Lower leg skin (tissue), 4 donors: ENCODE data around the gene TESK2. TPM values are rescaled to one million over a fixed set of nuclear protein-coding genes. Genes with fewer than 3 reads are reported as not detected.
"Not testable (repeated sequence)": the region's sequence is repeated elsewhere in the genome, so short reads cannot be mapped to it uniquely, and the experiment has no call there.

ENCODE experiments used
- DNase-seq, 2 donors: peaks; one replicate each; pipeline ENCODE4 v3.0.0-alpha.2; 2019; ENCODE audit warnings: low spot score in 2 of 2
- H3K4me3 ChIP-seq: fragments of 200-600 bp; sonication (generic); 2 replicates; pipeline ENCODE4 v1.5.1; 2017; ENCODE audit warnings: mild to moderate bottlenecking, low read depth; ENCODE audit not compliant: poor library complexity, severe bottlenecking
- POLR2A ChIP-seq, 2 donors: fragments of 450-650 bp; IDR thresholded peaks; one replicate each; pipeline ENCODE4 v1.6.1; 2016 to 2017; ENCODE audit warnings: antibody characterized with exemption in 2 of 2, mild to moderate bottlenecking in 1 of 2, moderate library complexity in 1 of 2
- WGBS, 2 donors: methylation state at CpG; one replicate each; pipeline ENCODE4 v1.1.5; 2018; 5-methylcytosine and 5-hydroxymethylcytosine counted together
- intact Hi-C: fragments of 100-400 bp; cut with DNase I; formaldehyde crosslinking; loops from one replicate; pipeline ENCODE4 v1.15.0; 2023; ENCODE audit warnings: low total_unique reads
- total RNA-seq, 4 donors: library from RNA; depleted of rRNA; stranded (reverse); fragments of >200 nt; gene quantifications; one replicate each; pipeline ENCODE4 v1.1.0, GENCODE V29; 2016
- TF ChIP-seq, protein P1 (sequence below), 3 donors: fragments of 450-650 bp; IDR thresholded peaks; one replicate each; pipeline ENCODE4 v1.5.1; 2016; ENCODE audit warnings: antibody characterized with exemption in 3 of 3, mild to moderate bottlenecking in 3 of 3, moderate library complexity in 2 of 3

Gene TESK2
- total RNA-seq, 4 donors from 2014 or later, result 16.9 to 23.8 (median 20.0) TPM

DNA sequence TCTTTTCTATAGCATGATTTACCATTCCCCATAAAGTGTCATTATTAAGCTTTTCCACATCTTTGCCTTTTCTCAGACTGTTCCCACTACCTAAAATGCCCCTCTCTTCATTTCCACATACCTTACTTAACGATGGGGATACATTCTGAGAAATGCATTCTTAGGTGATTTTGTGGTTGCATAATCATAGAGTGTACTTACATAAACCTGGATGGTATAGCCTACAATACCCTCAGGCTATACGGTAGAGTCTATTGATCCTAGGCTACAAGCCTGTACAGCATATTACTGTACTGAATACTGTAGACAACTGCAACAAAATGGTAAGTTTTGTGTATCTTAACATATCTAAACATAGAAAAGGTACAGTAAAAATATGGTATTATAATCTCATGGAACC is 95.9 kb downstream of the TESK2 start:
- TF ChIP-seq POLR2A (IDR thresholded peaks at IDR 0.05), result no peak
- TF ChIP-seq, protein P1, sequence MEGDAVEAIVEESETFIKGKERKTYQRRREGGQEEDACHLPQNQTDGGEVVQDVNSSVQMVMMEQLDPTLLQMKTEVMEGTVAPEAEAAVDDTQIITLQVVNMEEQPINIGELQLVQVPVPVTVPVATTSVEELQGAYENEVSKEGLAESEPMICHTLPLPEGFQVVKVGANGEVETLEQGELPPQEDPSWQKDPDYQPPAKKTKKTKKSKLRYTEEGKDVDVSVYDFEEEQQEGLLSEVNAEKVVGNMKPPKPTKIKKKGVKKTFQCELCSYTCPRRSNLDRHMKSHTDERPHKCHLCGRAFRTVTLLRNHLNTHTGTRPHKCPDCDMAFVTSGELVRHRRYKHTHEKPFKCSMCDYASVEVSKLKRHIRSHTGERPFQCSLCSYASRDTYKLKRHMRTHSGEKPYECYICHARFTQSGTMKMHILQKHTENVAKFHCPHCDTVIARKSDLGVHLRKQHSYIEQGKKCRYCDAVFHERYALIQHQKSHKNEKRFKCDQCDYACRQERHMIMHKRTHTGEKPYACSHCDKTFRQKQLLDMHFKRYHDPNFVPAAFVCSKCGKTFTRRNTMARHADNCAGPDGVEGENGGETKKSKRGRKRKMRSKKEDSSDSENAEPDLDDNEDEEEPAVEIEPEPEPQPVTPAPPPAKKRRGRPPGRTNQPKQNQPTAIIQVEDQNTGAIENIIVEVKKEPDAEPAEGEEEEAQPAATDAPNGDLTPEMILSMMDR (IDR thresholded peaks at IDR 0.05), result no peak
- 54 to 58% methylated on average over 2 of the region's 2 CpGs for WGBS, 2 donors
- no peak overlapping the region for H3K4me3 ChIP-seq
- intact Hi-C loops, result no loop called here
- DNase-seq, result no peak

DNA sequence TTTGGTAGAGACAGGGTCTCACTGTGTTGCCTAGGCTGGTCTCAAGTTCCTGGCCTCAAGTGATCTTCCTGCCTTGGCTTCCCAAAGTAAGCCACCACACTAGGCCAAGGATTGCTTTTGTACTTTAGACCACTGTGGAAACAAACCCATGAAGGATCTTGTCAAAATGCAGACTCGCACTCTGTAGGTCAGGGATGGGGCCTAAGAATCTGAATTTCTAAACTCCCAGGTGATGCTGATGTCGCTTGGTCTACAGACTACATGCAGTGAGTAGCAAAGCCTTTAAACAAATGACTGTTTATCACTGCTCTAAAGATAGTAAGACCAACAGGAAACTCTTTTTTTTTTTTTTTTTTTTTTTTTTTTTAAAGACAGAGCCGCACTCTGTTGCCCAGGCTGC is 96.6 kb downstream of the TESK2 start:
- TF ChIP-seq, protein P1 (IDR thresholded peaks at IDR 0.05), result no peak
- TF ChIP-seq POLR2A (IDR thresholded peaks at IDR 0.05), result no peak
- no peak overlapping the region for H3K4me3 ChIP-seq
- intact Hi-C loops, result no loop called here
- 70 to 80% methylated on average over 3 of the region's 3 CpGs for WGBS, 2 donors
- no peak for DNase-seq

GRCh38 chr1:45393718-45394302 is 97.2 kb downstream of the TESK2 start:
- WGBS, 2 donors, result 67 to 78% methylated on average over 6 of the region's 6 CpGs
- no peak overlapping the region for H3K4me3 ChIP-seq
- DNase-seq, result peak in 1 of 2 donors; percentile 73
- TF ChIP-seq POLR2A (IDR thresholded peaks at IDR 0.05), result no peak
- TF ChIP-seq, protein P1 (IDR thresholded peaks at IDR 0.05), result no peak
- intact Hi-C loops, result no loop called here

DNA sequence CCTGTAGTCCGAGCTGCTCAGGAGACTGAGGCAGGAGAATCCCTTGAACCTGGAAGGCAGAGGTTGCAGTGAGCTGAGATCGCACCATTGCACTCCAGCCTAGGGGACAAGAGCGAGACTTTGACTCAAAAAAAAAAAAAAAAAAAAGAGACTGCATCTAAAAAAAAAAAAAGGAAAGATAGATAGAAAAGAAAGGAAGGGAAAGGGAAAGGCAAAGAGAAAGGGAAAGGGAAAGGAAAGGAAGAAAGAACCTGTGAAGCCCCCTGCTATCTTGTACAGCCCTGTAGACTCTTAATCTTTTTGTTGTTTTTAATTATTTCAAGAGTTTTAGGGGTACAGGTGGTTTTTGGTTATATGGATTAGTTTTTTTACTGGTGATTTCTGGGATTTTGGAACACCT is 104.7 kb downstream of the TESK2 start:
- no peak for TF ChIP-seq POLR2A (IDR thresholded peaks at IDR 0.05)
- TF ChIP-seq, protein P1 (IDR thresholded peaks at IDR 0.05), result no peak
- DNase-seq, result no peak
- H3K4me3 ChIP-seq, result no peak overlapping the region
- WGBS, 2 donors, result 93 to 98% methylated on average over 3 of the region's 3 CpGs
- intact Hi-C loops, result no loop called here

- no peak overlapping the region for H3K4me3 ChIP-seq
- TF ChIP-seq, protein P1 (IDR thresholded peaks at IDR 0.05), result no peak
- no peak for TF ChIP-seq POLR2A (IDR thresholded peaks at IDR 0.05)
- no peak for DNase-seq
- intact Hi-C loops, result no loop called here
- WGBS, 2 donors, result 84% methylated on average over 3 of the region's 3 CpGs
These were observed 105.7 kb downstream of the TESK2 start for GRCh38 chr1:45385302-45385701.

GRCh38 chr1:45384213-45384612 is 106.8 kb downstream of the TESK2 start:
- DNase-seq, H3K4me3 ChIP-seq, intact Hi-C loops: not testable (repeated sequence)
- WGBS, 2 donors, result 89 to 97% methylated on average over 4 of the region's 4 CpGs
